Liver (tissue), 9 donors: Measurements from ENCODE around the gene RNF31. TPM values are rescaled to one million over a fixed set of nuclear protein-coding genes. Genes with fewer than 3 reads are reported as not detected.

Experiments used
- DNase-seq: peaks from one replicate; pipeline ENCODE4 v3.0.0-alpha.2; 2017; ENCODE audit warnings: low spot score
- H3K27ac ChIP-seq, 2 donors: one replicate each; pipeline ENCODE4 v1.7.0; 2013; ENCODE audit warnings: inconsistent platforms in 2 of 2, low read length in 2 of 2, control low read depth in 1 of 2, low read depth in 1 of 2, mild to moderate bottlenecking in 1 of 2
- H3K27me3 ChIP-seq, 4 donors: one replicate each; pipeline versions ENCODE4 v1.6.1 to v1.7.0; 2013; ENCODE audit warnings: low read length in 3 of 4, inconsistent platforms in 1 of 4, mild to moderate bottlenecking in 1 of 4, moderate library complexity in 1 of 4; ENCODE audit not compliant: control insufficient read depth in 4 of 4, insufficient read depth in 4 of 4
- H3K36me3 ChIP-seq, 4 donors: one replicate each; pipeline versions ENCODE4 v1.6.1 to v1.7.0; 2013; ENCODE audit warnings: low read length in 3 of 4, mild to moderate bottlenecking in 3 of 4, low read depth in 1 of 4, moderate library complexity in 1 of 4; ENCODE audit not compliant: control insufficient read depth in 4 of 4, insufficient read depth in 3 of 4
- H3K4me1 ChIP-seq, 4 donors: one replicate each; pipeline versions ENCODE4 v1.6.1 to v1.7.0; 2013; ENCODE audit warnings: low read length in 3 of 4, mild to moderate bottlenecking in 3 of 4, moderate library complexity in 1 of 4; ENCODE audit not compliant: control insufficient read depth in 4 of 4, insufficient read depth in 4 of 4
- H3K4me3 ChIP-seq, 3 donors: one replicate each; pipeline versions ENCODE4 v1.6.1 to v1.7.0; 2013; ENCODE audit warnings: low read length in 3 of 3, control low read depth in 1 of 3, low read depth in 1 of 3, mild to moderate bottlenecking in 1 of 3
- H3K9ac ChIP-seq, 2 donors: one replicate each; pipeline ENCODE4 v1.7.0; 2013; ENCODE audit warnings: low read length in 2 of 2, mild to moderate bottlenecking in 2 of 2, moderate library complexity in 2 of 2, control low read depth in 1 of 2, low read depth in 1 of 2
- H3K9me3 ChIP-seq, 4 donors: one replicate each; pipeline versions ENCODE4 v1.6.1 to v1.7.0; 2013; ENCODE audit warnings: low read length in 3 of 4; ENCODE audit not compliant: control insufficient read depth in 4 of 4
- ATF3 ChIP-seq: IDR thresholded peaks from 2 replicates; pipeline ENCODE4 v1.6.1; 2016; ENCODE audit warnings: antibody characterized with exemption
- EGR1 ChIP-seq, 2 donors: IDR thresholded peaks; 2 replicates each; pipeline ENCODE4 v1.6.1; 2016 to 2018; ENCODE audit warnings: antibody characterized with exemption in 2 of 2, low read depth in 2 of 2
- FOXA1 ChIP-seq: IDR thresholded peaks from 2 replicates; pipeline ENCODE4 v1.6.1; 2016; ENCODE audit warnings: antibody characterized with exemption
- FOXA2 ChIP-seq: IDR thresholded peaks from 2 replicates; pipeline ENCODE4 v1.6.1; 2016; ENCODE audit warnings: antibody characterized with exemption
- GABPA ChIP-seq, 2 donors: IDR thresholded peaks in 1 of 2; conservative IDR thresholded peaks in 1 of 2; 2 replicates each; pipeline ENCODE4 v1.6.1; 2016; ENCODE audit warnings: antibody characterized with exemption in 2 of 2, mild to moderate bottlenecking in 1 of 2, moderate library complexity in 1 of 2
- HNF4A ChIP-seq, 2 donors: conservative IDR thresholded peaks; 2 replicates each; pipeline ENCODE4 v1.6.1; 2016; ENCODE audit warnings: antibody characterized with exemption in 2 of 2, mild to moderate bottlenecking in 2 of 2
- HNF4G ChIP-seq: IDR thresholded peaks from 2 replicates; pipeline ENCODE4 v1.6.1; 2016; ENCODE audit warnings: antibody characterized with exemption
- JUND ChIP-seq, 2 donors: IDR thresholded peaks; 2 replicates each; pipeline ENCODE4 v1.6.1; 2016; ENCODE audit warnings: antibody characterized with exemption in 2 of 2
- NR2F2 ChIP-seq: IDR thresholded peaks from 2 replicates; pipeline ENCODE4 v1.6.1; 2016; ENCODE audit warnings: antibody characterized with exemption
- RAD21 ChIP-seq, 2 donors: IDR thresholded peaks; 2 replicates each; pipeline ENCODE4 v1.6.1; 2016; ENCODE audit warnings: antibody characterized with exemption in 2 of 2, mild to moderate bottlenecking in 2 of 2
- REST ChIP-seq: IDR thresholded peaks from 2 replicates; pipeline ENCODE4 v1.6.1; 2016; ENCODE audit warnings: antibody characterized with exemption, mild to moderate bottlenecking
- RXRA ChIP-seq, 2 donors: IDR thresholded peaks; 2 replicates each; pipeline ENCODE4 v1.6.1; 2017 to 2018; ENCODE audit warnings: antibody characterized with exemption in 2 of 2, mild to moderate bottlenecking in 1 of 2
- SP1 ChIP-seq: IDR thresholded peaks from 2 replicates; pipeline ENCODE4 v1.6.1; 2018; ENCODE audit warnings: antibody characterized with exemption, mild to moderate bottlenecking
- TAF1 ChIP-seq: conservative IDR thresholded peaks from 2 replicates; pipeline ENCODE4 v1.6.1; 2016; ENCODE audit warnings: antibody characterized with exemption, mild to moderate bottlenecking
- YY1 ChIP-seq: IDR thresholded peaks from 2 replicates; pipeline ENCODE4 v1.6.1; 2016; ENCODE audit warnings: antibody characterized with exemption, mild to moderate bottlenecking
- ZBTB33 ChIP-seq: IDR thresholded peaks from 2 replicates; pipeline ENCODE4 v1.6.1; 2016; ENCODE audit warnings: antibody characterized with exemption
- WGBS: extraction: QIAGEN DNeasy Blood & Tissue Kit; methylation state at CpG from one replicate; pipeline ENCODE4 v1.1.7; 2013; 5-methylcytosine and 5-hydroxymethylcytosine counted together
- polyA plus RNA-seq, 2 donors: library from polyadenylated mRNA; stranded (reverse) in 1 of 2; unstranded in 1 of 2; fragments of 200-250 nt in 1 of 2; fragments of >200 nt in 1 of 2; fragmentation: Nextera tagmentation in 1 of 2; extraction: Ambion mirVana in 1 of 2; gene quantifications; one replicate each; pipeline versions ENCODE4 v1.2.1 to v1.2.3, GENCODE V29; 2013 to 2015
- total RNA-seq, 2 donors: library from RNA; depleted of rRNA; stranded (reverse); fragments of >200 nt; gene quantifications; one replicate each; pipeline ENCODE4 v1.2.3, GENCODE V29; 2014
- TF ChIP-seq, protein P1 (sequence below): fragments of 150-350 bp; IDR thresholded peaks from 2 replicates; pipeline ENCODE4 v1.5.1; 2017; ENCODE audit warnings: improper control_type of control experiment, low read depth, low read length; ENCODE audit not compliant: missing input control
- TF ChIP-seq, protein P2 (sequence below): IDR thresholded peaks from 2 replicates; pipeline ENCODE4 v1.6.1; 2016; ENCODE audit warnings: antibody characterized with exemption
- donor health status: healthy.
- donor health status: healthy.
- donor health status: healthy.
- donor health status: healthy.
- donor health status: healthy.

Gene RNF31
- total and polyA plus RNA-seq, 4 donors = 16.3 to 36.0 (median 20.9) TPM

DNA sequence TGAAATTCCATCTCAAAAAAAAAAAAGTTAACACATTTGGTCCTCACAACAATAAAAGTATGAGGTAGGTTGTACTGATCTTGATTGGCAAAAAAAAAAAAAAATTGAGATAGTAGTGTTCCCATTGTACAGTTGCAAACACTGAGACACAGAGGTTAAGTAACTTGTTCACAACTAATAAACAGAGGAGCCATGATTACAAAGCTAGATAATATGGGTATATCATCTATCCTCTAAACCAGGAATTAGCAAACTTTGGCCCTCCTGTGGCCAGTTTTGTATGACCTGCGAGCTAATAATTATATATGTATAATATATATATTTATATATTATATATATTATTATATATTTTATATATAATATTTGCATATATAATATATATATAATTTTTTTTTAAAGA, 13.6 kb upstream of the RNF31 start (continued):
- TF ChIP-seq ZBTB33 (no peak), EGR1 (IDR thresholded peaks at IDR 0.05; ENCODE audit: low read depth in 2 of 2) (no peak), NR2F2 (no peak), HNF4A (conservative IDR thresholded peaks at IDR 0.05) (no peak), RXRA (IDR thresholded peaks at IDR 0.05) (no peak), TAF1 (no peak)

GRCh38 chr14:24135584-24135833, 11.8 kb upstream of the RNF31 start:
- Histone ChIP-seq H3K27me3 (no peaks in the 10 kb centered on the region), H3K4me3 (peak overlapping the region; percentile 38 to 89 (median 55)), H3K9ac (peak overlapping the region in 1 of 2 donors; percentile 59), H3K27ac (peak overlapping the region; percentile 62 to 94), H3K9me3 (no peaks in the 10 kb centered on the region), H3K36me3 (peaks cover 2 to 16% (median 13%) of the 10 kb centered on the region in 4 donors), H3K4me1 (peaks cover 10 to 56% (median 45%) of the 10 kb centered on the region in 4 donors)
- TF ChIP-seq GABPA (IDR thresholded peaks at IDR 0.05 in 1 of 2, conservative IDR thresholded peaks at IDR 0.05 in 1 of 2) = no peak
- WGBS = 4% methylated on average over 9 of the region's 9 CpGs
- DNase-seq = no peak

GRCh38 chr14:24135834-24136683, 11.2 kb upstream of the RNF31 start, which contains the start of gene PSME1:
Gene PSME1, plus strand, starts transcription at chr14:24136194. Its CDS starts 69 bp downstream, at chr14:24136263.
- WGBS = under 1% methylated on average over 75 of the region's 75 CpGs
- H3K27ac ChIP-seq = peak within 1 kb of the TSS; percentile 90 to 94

More at GRCh38 chr14:24135834-24136683, 11.2 kb upstream of the RNF31 start, which contains the start of gene PSME1:
- TF ChIP-seq ATF3 = no peak
- peak in 1 of 2 donors; percentile 6 for TF ChIP-seq HNF4A (conservative IDR thresholded peaks at IDR 0.05)
- no peak for TF ChIP-seq RXRA (IDR thresholded peaks at IDR 0.05)
- no peak for TF ChIP-seq GABPA (IDR thresholded peaks at IDR 0.05 in 1 of 2, conservative IDR thresholded peaks at IDR 0.05 in 1 of 2)
- no peak for TF ChIP-seq TAF1
- no peak for TF ChIP-seq FOXA1
- TF ChIP-seq ZBTB33 = no peak
- TF ChIP-seq FOXA2 = no peak
- TF ChIP-seq EGR1 (IDR thresholded peaks at IDR 0.05; ENCODE audit: low read depth in 2 of 2) = no peak
- TF ChIP-seq, protein P1, sequence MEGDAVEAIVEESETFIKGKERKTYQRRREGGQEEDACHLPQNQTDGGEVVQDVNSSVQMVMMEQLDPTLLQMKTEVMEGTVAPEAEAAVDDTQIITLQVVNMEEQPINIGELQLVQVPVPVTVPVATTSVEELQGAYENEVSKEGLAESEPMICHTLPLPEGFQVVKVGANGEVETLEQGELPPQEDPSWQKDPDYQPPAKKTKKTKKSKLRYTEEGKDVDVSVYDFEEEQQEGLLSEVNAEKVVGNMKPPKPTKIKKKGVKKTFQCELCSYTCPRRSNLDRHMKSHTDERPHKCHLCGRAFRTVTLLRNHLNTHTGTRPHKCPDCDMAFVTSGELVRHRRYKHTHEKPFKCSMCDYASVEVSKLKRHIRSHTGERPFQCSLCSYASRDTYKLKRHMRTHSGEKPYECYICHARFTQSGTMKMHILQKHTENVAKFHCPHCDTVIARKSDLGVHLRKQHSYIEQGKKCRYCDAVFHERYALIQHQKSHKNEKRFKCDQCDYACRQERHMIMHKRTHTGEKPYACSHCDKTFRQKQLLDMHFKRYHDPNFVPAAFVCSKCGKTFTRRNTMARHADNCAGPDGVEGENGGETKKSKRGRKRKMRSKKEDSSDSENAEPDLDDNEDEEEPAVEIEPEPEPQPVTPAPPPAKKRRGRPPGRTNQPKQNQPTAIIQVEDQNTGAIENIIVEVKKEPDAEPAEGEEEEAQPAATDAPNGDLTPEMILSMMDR = no peak
- TF ChIP-seq, protein P2, sequence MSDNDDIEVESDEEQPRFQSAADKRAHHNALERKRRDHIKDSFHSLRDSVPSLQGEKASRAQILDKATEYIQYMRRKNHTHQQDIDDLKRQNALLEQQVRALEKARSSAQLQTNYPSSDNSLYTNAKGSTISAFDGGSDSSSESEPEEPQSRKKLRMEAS = no peak
- peak; percentile 60 for TF ChIP-seq SP1
- TF ChIP-seq REST = peak; percentile 20
- peak in 1 of 2 donors; percentile 30 for TF ChIP-seq RAD21 (IDR thresholded peaks at IDR 0.05)
- no peak for TF ChIP-seq HNF4G
- no peak for TF ChIP-seq JUND (IDR thresholded peaks at IDR 0.05)
- TF ChIP-seq YY1 = peak; percentile 57
- no peak for TF ChIP-seq NR2F2
- Histone ChIP-seq H3K27me3 (no peaks in the 10 kb centered on the region), H3K9me3 (no peaks in the 10 kb centered on the region), H3K9ac (peak within 1 kb of the TSS; percentile 59 to 79), H3K4me3 (peak within 1 kb of the TSS; percentile 81 to 89 (median 85)), H3K36me3 (peaks cover 2 to 16% (median 13%) of the 10 kb centered on the region in 4 donors), H3K4me1 (peaks cover 7 to 56% (median 42%) of the 10 kb centered on the region in 4 donors)
- DNase-seq = peak; percentile 96
